Testis (tissue), 2 donors: ENCODE measurements around the gene S1PR5.

Experiments used
- POLR2A ChIP-seq: fragments of 450-650 bp; IDR thresholded peaks from one replicate; pipeline ENCODE4 v1.6.1; 2017; ENCODE audit warnings: antibody characterized with exemption, mild to moderate bottlenecking, moderate library complexity
- TF ChIP-seq, protein P1 (sequence below), 3 experiments: fragments of 450-650 bp in 2 of 3; fragments of 200-600 bp in 1 of 3; sonication (generic) in 1 of 3; IDR thresholded peaks; one replicate each; pipeline ENCODE4 v1.5.1; 2016 to 2019; ENCODE audit warnings: antibody characterized with exemption in 3 of 3, mild to moderate bottlenecking in 2 of 3, moderate library complexity in 1 of 3

DNA sequence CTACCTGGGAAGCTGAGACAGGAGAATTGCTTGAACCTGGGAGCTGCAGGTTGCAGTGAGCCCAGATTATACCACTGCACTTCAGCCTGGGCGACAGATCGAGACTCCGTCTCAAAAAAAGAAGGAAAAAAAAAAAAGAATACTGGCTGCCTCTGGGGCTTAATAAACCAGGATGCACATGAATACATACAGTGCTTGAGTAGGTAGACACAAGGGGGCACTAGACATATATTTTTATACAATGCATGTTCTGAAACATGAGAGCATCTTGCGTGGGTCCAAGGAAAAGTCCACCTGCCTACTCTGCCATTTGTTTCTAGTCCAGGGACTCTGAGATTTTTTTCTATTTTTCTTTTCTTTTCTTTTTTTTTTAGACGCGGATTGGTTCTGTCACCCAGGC lies 45.3 kb downstream of the S1PR5 start:
- TF ChIP-seq POLR2A, result no peak
- TF ChIP-seq, protein P1, sequence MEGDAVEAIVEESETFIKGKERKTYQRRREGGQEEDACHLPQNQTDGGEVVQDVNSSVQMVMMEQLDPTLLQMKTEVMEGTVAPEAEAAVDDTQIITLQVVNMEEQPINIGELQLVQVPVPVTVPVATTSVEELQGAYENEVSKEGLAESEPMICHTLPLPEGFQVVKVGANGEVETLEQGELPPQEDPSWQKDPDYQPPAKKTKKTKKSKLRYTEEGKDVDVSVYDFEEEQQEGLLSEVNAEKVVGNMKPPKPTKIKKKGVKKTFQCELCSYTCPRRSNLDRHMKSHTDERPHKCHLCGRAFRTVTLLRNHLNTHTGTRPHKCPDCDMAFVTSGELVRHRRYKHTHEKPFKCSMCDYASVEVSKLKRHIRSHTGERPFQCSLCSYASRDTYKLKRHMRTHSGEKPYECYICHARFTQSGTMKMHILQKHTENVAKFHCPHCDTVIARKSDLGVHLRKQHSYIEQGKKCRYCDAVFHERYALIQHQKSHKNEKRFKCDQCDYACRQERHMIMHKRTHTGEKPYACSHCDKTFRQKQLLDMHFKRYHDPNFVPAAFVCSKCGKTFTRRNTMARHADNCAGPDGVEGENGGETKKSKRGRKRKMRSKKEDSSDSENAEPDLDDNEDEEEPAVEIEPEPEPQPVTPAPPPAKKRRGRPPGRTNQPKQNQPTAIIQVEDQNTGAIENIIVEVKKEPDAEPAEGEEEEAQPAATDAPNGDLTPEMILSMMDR (IDR thresholded peaks at IDR 0.05), result peak in 1 of 3 experiments; percentile 16
